ENCODE results near the gene RPS5. TPM values are rescaled to one million over a fixed set of nuclear protein-coding genes. Genes with fewer than 3 reads are reported as not detected.
"Not testable (repeated sequence)": the region's sequence is repeated elsewhere in the genome, so short reads cannot be mapped to it uniquely, and the experiment has no call there.

RPS5 gene
- total RNA-seq, 1 donor from 2014 or later: 1,938 TPM

- Histone ChIP-seq H3K79me2 (ENCODE audit: low read depth) (peaks cover 13% of the 10 kb centered on the region), H3K36me3 (no peaks in the 10 kb centered on the region), H4K20me1 (ENCODE audit: low read depth) (no peaks in the 10 kb centered on the region), H3K9me3 (ENCODE audit: low read depth) (no peaks in the 10 kb centered on the region), H3K4me3 (peak overlapping the region; percentile 68), H3K4me2 (peak overlapping the region; percentile 71), H3F3A (ENCODE audit: low read depth) (peaks cover 20% of the 10 kb centered on the region), H3K27me3 (peaks cover 8% of the 10 kb centered on the region), H3K27ac (no peak overlapping the region), H3K9ac (peak overlapping the region; percentile 56), H3K4me1 (peaks cover 3% of the 10 kb centered on the region), H2AFZ (replicated peaks) (no peak overlapping the region)
- DNase-seq (ENCODE audit: low spot score): no peak
- Mint-ChIP-seq H3K27me3 (ENCODE audit: insufficient read depth, low read depth) (no peaks in the 10 kb centered on the region), H3K4me1 (peaks cover 25% of the 10 kb centered on the region), H3K27ac (no peak overlapping the region), H3K4me3 (peak overlapping the region; percentile 97), H3K36me3 (peaks cover 17% of the 10 kb centered on the region), H3K9me3 (peaks cover 13% of the 10 kb centered on the region)
- TF ChIP-seq EZH2 (IDR thresholded peaks at IDR 0.05): no peak
- TF ChIP-seq CTCF (IDR thresholded peaks at IDR 0.05): no peak
- no peak for TF ChIP-seq EZH2phosphoT487 (IDR thresholded peaks at IDR 0.05)
Measured at GRCh38 chr19:58401840-58402421, 14.9 kb downstream of the RPS5 start.

GRCh38 chr19:58403920-58404478 is 16.9 kb downstream of the RPS5 start:
- H3K27me3 ChIP-seq; H3K27ac ChIP-seq; H3K27ac Mint-ChIP-seq; H2AFZ ChIP-seq (replicated peaks); H3K36me3 ChIP-seq; DNase-seq (ENCODE audit: low spot score); H3K4me3 ChIP-seq; H3K27me3 Mint-ChIP-seq (ENCODE audit: insufficient read depth, low read depth); H3K9me3 ChIP-seq (ENCODE audit: low read depth); H3K4me2 ChIP-seq; H4K20me1 ChIP-seq (ENCODE audit: low read depth); H3K4me1 ChIP-seq; H3K9ac ChIP-seq: not testable (repeated sequence)
- Mint-ChIP-seq H3K36me3 (peaks cover 17% of the 10 kb centered on the region), H3K9me3 (peaks cover 13% of the 10 kb centered on the region), H3K4me1 (peaks cover 35% of the 10 kb centered on the region), H3K4me3 (peak overlapping the region; percentile 66)
- peaks cover 25% of the 10 kb centered on the region for H3F3A ChIP-seq (ENCODE audit: low read depth)
- peaks cover 13% of the 10 kb centered on the region for H3K79me2 ChIP-seq (ENCODE audit: low read depth)

GRCh38 chr19:58406818-58407657 is 20.0 kb downstream of the RPS5 start:
- H3K27me3 ChIP-seq: no peaks in the 10 kb centered on the region
- Mint-ChIP-seq H3K27me3 (ENCODE audit: insufficient read depth, low read depth) (peaks cover 9% of the 10 kb centered on the region), H3K36me3 (peaks cover 26% of the 10 kb centered on the region), H3K27ac (peak overlapping the region; percentile 91), H3K4me3 (peak overlapping the region; percentile 96), H3K4me1 (peaks cover 32% of the 10 kb centered on the region), H3K9me3 (peaks cover 18% of the 10 kb centered on the region)
- no peaks in the 10 kb centered on the region for H4K20me1 ChIP-seq (ENCODE audit: low read depth)
- peaks cover 25% of the 10 kb centered on the region for H3F3A ChIP-seq (ENCODE audit: low read depth)
- no peaks in the 10 kb centered on the region for H3K36me3 ChIP-seq
- H3K79me2 ChIP-seq (ENCODE audit: low read depth): peaks cover 11% of the 10 kb centered on the region
- no peak overlapping the region for H3K27ac ChIP-seq
- peak; percentile 45 for DNase-seq (ENCODE audit: low spot score)
- H3K9ac ChIP-seq: no peak overlapping the region
- peak overlapping the region; percentile 78 for H3K4me3 ChIP-seq
- TF ChIP-seq EZH2phosphoT487 (IDR thresholded peaks at IDR 0.05) (no peak), CTCF (IDR thresholded peaks at IDR 0.05) (peak; percentile 43)
- peaks cover 11% of the 10 kb centered on the region for H3K4me1 ChIP-seq
- no peak overlapping the region for H2AFZ ChIP-seq (replicated peaks)
- H3K9me3 ChIP-seq (ENCODE audit: low read depth): no peaks in the 10 kb centered on the region
- H3K4me2 ChIP-seq: peak overlapping the region; percentile 98
